Panc1 (cell line): ENCODE measurements around the gene EFCC1.
"Not testable (repeated sequence)": the region's sequence is repeated elsewhere in the genome, so short reads cannot be mapped to it uniquely, and the experiment has no call there.

Source experiments
- SIN3A ChIP-seq: IDR thresholded peaks from 2 replicates; pipeline ENCODE4 v1.6.1; 2012; ENCODE audit warnings: low read depth, mild to moderate bottlenecking, low read length, moderate library complexity, borderline replicate concordance; ENCODE audit not compliant: insufficient read depth
- TF ChIP-seq, protein P1 (sequence below): fragments of 450-650 bp; IDR thresholded peaks from 2 replicates; pipeline ENCODE4 v1.5.1; 2017; ENCODE audit warnings: mild to moderate bottlenecking

DNA sequence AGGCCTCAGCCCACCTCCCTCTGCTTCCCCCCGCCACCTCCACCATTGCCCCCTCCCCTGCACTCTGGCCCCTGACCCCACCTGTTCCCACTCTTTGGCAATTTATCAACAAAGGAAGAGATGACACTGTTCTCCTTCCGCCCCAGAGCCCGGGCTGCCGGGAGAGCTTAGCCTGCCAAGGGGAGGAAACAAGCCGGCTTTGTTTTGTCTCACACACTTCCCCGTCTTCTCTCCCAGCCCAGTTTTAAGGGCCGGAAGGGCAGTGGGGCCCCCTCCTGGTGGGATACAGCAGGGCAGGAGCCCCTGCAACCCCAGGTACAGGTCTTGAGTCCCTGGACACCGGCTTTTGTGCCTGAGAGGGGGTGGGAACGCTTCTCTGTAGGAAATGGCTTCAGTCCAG is 86.8 kb downstream of the EFCC1 start:
- TF ChIP-seq SIN3A, result not testable (repeated sequence)
- TF ChIP-seq, protein P1, sequence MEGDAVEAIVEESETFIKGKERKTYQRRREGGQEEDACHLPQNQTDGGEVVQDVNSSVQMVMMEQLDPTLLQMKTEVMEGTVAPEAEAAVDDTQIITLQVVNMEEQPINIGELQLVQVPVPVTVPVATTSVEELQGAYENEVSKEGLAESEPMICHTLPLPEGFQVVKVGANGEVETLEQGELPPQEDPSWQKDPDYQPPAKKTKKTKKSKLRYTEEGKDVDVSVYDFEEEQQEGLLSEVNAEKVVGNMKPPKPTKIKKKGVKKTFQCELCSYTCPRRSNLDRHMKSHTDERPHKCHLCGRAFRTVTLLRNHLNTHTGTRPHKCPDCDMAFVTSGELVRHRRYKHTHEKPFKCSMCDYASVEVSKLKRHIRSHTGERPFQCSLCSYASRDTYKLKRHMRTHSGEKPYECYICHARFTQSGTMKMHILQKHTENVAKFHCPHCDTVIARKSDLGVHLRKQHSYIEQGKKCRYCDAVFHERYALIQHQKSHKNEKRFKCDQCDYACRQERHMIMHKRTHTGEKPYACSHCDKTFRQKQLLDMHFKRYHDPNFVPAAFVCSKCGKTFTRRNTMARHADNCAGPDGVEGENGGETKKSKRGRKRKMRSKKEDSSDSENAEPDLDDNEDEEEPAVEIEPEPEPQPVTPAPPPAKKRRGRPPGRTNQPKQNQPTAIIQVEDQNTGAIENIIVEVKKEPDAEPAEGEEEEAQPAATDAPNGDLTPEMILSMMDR, result not testable (repeated sequence)
